ENCODE data around the gene NAALADL2. TPM values are rescaled to one million over a fixed set of nuclear protein-coding genes. Genes with fewer than 3 reads are reported as not detected.

NAALADL2 gene
- polyA plus RNA-seq, 2 of the 4 experiments (the other 2 are of a cell fraction) = 0.09 to 0.28 TPM

DNA sequence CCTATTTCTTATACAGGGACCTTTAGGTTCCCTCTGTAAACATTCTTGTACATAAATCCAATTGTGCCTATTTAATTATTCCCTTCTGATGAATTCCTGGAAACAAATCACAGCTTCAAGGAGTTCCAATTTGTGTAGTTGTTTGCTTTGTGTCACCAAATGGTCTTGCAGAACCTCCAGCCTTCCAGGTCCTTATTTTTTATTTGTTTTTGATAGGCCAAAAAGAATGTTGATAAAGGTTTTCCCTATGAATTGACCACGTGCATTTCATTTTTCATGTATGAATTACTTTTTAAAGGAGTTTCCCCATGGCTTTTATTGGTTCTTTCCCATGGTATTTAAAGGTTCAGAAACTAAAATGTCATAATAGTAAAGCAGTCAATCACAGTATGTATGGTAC, 243.0 kb downstream of the NAALADL2 start:
- CTCF ChIA-PET = no interaction called here
- Histone ChIP-seq H3K4me1 (no peaks in the 10 kb centered on the region), H3K4me3 (no peak overlapping the region), H3K4me2 (no peak overlapping the region), H3K9me3 (no peaks in the 10 kb centered on the region), H3K27ac (no peak overlapping the region)
- ATAC-seq (no peak), FAIRE-seq (no peak), DNase-seq (ENCODE audit: low read depth in 1 of 2, low spot score in 1 of 2) (no peak)
- TF ChIP-seq ZSCAN20 (CRISPR knock-in tag; IDR thresholded peaks at IDR 0.05) = no peak
- TF ChIP-seq TFCP2L1 (CRISPR knock-in tag; IDR thresholded peaks at IDR 0.05) = no peak
- TF ChIP-seq JUN (IDR thresholded peaks at IDR 0.05) = no peak
- no peak for TF ChIP-seq HOXA7 (CRISPR knock-in tag; IDR thresholded peaks at IDR 0.05)
- TF ChIP-seq ZC3H11A (IDR thresholded peaks at IDR 0.05) = no peak
- TF ChIP-seq, protein P1, sequence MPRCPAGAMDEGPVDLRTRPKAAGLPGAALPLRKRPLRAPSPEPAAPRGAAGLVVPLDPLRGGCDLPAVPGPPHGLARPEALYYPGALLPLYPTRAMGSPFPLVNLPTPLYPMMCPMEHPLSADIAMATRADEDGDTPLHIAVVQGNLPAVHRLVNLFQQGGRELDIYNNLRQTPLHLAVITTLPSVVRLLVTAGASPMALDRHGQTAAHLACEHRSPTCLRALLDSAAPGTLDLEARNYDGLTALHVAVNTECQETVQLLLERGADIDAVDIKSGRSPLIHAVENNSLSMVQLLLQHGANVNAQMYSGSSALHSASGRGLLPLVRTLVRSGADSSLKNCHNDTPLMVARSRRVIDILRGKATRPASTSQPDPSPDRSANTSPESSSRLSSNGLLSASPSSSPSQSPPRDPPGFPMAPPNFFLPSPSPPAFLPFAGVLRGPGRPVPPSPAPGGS (IDR thresholded peaks at IDR 0.05) = no peak
- TF ChIP-seq ZNF302 (CRISPR knock-in tag; IDR thresholded peaks at IDR 0.05) = no peak
- TF ChIP-seq, protein P2, sequence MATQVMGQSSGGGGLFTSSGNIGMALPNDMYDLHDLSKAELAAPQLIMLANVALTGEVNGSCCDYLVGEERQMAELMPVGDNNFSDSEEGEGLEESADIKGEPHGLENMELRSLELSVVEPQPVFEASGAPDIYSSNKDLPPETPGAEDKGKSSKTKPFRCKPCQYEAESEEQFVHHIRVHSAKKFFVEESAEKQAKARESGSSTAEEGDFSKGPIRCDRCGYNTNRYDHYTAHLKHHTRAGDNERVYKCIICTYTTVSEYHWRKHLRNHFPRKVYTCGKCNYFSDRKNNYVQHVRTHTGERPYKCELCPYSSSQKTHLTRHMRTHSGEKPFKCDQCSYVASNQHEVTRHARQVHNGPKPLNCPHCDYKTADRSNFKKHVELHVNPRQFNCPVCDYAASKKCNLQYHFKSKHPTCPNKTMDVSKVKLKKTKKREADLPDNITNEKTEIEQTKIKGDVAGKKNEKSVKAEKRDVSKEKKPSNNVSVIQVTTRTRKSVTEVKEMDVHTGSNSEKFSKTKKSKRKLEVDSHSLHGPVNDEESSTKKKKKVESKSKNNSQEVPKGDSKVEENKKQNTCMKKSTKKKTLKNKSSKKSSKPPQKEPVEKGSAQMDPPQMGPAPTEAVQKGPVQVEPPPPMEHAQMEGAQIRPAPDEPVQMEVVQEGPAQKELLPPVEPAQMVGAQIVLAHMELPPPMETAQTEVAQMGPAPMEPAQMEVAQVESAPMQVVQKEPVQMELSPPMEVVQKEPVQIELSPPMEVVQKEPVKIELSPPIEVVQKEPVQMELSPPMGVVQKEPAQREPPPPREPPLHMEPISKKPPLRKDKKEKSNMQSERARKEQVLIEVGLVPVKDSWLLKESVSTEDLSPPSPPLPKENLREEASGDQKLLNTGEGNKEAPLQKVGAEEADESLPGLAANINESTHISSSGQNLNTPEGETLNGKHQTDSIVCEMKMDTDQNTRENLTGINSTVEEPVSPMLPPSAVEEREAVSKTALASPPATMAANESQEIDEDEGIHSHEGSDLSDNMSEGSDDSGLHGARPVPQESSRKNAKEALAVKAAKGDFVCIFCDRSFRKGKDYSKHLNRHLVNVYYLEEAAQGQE (IDR thresholded peaks at IDR 0.05) = no peak
- no peak for TF ChIP-seq HOXB13 (CRISPR knock-in tag; IDR thresholded peaks at IDR 0.05; ENCODE audit: low read depth)
- no peak for TF ChIP-seq MYC (IDR thresholded peaks at IDR 0.05; ENCODE audit: borderline replicate concordance, low read length)
- no peak for TF ChIP-seq CBX8 (IDR thresholded peaks at IDR 0.05)
- TF ChIP-seq, protein P3, sequence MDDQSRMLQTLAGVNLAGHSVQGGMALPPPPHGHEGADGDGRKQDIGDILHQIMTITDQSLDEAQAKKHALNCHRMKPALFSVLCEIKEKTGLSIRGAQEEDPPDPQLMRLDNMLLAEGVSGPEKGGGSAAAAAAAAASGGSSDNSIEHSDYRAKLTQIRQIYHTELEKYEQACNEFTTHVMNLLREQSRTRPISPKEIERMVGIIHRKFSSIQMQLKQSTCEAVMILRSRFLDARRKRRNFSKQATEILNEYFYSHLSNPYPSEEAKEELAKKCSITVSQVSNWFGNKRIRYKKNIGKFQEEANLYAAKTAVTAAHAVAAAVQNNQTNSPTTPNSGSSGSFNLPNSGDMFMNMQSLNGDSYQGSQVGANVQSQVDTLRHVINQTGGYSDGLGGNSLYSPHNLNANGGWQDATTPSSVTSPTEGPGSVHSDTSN (IDR thresholded peaks at IDR 0.05) = no peak
- TF ChIP-seq EHMT2 (IDR thresholded peaks at IDR 0.05; ENCODE audit: low read depth) = no peak
- no peak for TF ChIP-seq FOSB (CRISPR knock-in tag; IDR thresholded peaks at IDR 0.05)
- no peak for TF ChIP-seq ZFP36 (IDR thresholded peaks at IDR 0.05; ENCODE audit: borderline replicate concordance, partially characterized antibody)
- no peak for TF ChIP-seq GATA3 (IDR thresholded peaks at IDR 0.05; ENCODE audit: borderline replicate concordance)
- 8% methylated on average over 1 of the region's 1 CpG for WGBS (ENCODE audit: missing lambda C conversion rate)
- POLR2A ChIA-PET = no interaction called here

DNA sequence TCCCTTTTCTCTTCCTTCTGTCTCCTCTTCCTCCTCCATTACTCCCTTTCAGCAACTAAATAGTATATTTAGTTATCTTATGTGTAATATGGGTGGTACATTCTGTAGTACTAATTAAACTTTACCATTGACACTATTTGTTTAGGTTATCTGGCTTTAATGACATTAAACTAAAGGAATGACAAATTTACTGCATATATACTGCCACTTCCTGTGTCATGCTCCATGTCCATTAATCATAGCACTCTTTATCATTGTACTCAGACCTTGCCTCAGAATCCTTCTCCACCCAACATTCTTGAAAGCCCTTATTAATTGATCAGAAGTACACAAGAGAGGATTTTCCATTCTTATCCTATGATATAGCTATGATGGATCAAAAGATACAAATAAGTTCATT, 244.2 kb downstream of the NAALADL2 start:
- FAIRE-seq (no peak), DNase-seq (ENCODE audit: low read depth in 1 of 2, low spot score in 1 of 2) (no peak), ATAC-seq (no peak)
- Histone ChIP-seq H3K4me2 (no peak overlapping the region), H3K27ac (no peak overlapping the region), H3K4me3 (no peak overlapping the region), H3K4me1 (no peaks in the 10 kb centered on the region), H3K9me3 (no peaks in the 10 kb centered on the region)
- ChIA-PET CTCF (no interaction called here), POLR2A (no interaction called here)
- no peak for TF ChIP-seq HOXA7 (CRISPR knock-in tag; IDR thresholded peaks at IDR 0.05)
- TF ChIP-seq, protein P4, sequence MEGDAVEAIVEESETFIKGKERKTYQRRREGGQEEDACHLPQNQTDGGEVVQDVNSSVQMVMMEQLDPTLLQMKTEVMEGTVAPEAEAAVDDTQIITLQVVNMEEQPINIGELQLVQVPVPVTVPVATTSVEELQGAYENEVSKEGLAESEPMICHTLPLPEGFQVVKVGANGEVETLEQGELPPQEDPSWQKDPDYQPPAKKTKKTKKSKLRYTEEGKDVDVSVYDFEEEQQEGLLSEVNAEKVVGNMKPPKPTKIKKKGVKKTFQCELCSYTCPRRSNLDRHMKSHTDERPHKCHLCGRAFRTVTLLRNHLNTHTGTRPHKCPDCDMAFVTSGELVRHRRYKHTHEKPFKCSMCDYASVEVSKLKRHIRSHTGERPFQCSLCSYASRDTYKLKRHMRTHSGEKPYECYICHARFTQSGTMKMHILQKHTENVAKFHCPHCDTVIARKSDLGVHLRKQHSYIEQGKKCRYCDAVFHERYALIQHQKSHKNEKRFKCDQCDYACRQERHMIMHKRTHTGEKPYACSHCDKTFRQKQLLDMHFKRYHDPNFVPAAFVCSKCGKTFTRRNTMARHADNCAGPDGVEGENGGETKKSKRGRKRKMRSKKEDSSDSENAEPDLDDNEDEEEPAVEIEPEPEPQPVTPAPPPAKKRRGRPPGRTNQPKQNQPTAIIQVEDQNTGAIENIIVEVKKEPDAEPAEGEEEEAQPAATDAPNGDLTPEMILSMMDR (IDR thresholded peaks at IDR 0.05) = no peak
- TF ChIP-seq MAZ (IDR thresholded peaks at IDR 0.05; ENCODE audit: borderline replicate concordance, low read depth, low read length) = no peak
- TF ChIP-seq POLR2A (IDR thresholded peaks at IDR 0.05; ENCODE audit: low read length) = no peak
- no peak for TF ChIP-seq JUN (IDR thresholded peaks at IDR 0.05)
- TF ChIP-seq, protein P5, sequence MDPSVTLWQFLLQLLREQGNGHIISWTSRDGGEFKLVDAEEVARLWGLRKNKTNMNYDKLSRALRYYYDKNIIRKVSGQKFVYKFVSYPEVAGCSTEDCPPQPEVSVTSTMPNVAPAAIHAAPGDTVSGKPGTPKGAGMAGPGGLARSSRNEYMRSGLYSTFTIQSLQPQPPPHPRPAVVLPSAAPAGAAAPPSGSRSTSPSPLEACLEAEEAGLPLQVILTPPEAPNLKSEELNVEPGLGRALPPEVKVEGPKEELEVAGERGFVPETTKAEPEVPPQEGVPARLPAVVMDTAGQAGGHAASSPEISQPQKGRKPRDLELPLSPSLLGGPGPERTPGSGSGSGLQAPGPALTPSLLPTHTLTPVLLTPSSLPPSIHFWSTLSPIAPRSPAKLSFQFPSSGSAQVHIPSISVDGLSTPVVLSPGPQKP (IDR thresholded peaks at IDR 0.05; ENCODE audit: low read depth, low read length) = no peak
- no peak for TF ChIP-seq ZNF302 (CRISPR knock-in tag; IDR thresholded peaks at IDR 0.05)
- TF ChIP-seq ZFP36 (IDR thresholded peaks at IDR 0.05; ENCODE audit: borderline replicate concordance, partially characterized antibody) = no peak
- no peak for TF ChIP-seq EHMT2 (IDR thresholded peaks at IDR 0.05; ENCODE audit: low read depth)
- TF ChIP-seq, protein P3 (IDR thresholded peaks at IDR 0.05) = no peak
- no peak for TF ChIP-seq EP300 (IDR thresholded peaks at IDR 0.05)
- no peak for TF ChIP-seq CBX8 (IDR thresholded peaks at IDR 0.05)
- TF ChIP-seq, protein P6, sequence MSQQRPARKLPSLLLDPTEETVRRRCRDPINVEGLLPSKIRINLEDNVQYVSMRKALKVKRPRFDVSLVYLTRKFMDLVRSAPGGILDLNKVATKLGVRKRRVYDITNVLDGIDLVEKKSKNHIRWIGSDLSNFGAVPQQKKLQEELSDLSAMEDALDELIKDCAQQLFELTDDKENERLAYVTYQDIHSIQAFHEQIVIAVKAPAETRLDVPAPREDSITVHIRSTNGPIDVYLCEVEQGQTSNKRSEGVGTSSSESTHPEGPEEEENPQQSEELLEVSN (IDR thresholded peaks at IDR 0.05; ENCODE audit: borderline replicate concordance, low read depth) = no peak
- TF ChIP-seq FOSB (CRISPR knock-in tag; IDR thresholded peaks at IDR 0.05) = no peak

Measured in A549 (cell line).